Trophoblast cell (in vitro differentiated cells and primary cell): Measurements from ENCODE around the gene DNAI2.

Source experiments
- DNase-seq, 2 donors: peaks; one replicate each; pipeline ENCODE4 v3.0.0-alpha.2; 2016
- H2AFZ ChIP-seq: 2 replicates; pipeline ENCODE4 v1.6.1; 2013; ENCODE audit warnings: low read length, moderate library complexity, mild to moderate bottlenecking; ENCODE audit not compliant: insufficient read depth, poor library complexity
- H2AK5ac ChIP-seq: 2 replicates; pipeline ENCODE4 v1.6.1; 2013; ENCODE audit warnings: mild to moderate bottlenecking, low read length
- H2BK120ac ChIP-seq: 2 replicates; pipeline ENCODE4 v1.6.1; 2013; ENCODE audit warnings: low read length, mild to moderate bottlenecking, moderate library complexity; ENCODE audit not compliant: insufficient read depth, poor library complexity
- H2BK12ac ChIP-seq: 2 replicates; pipeline ENCODE4 v1.6.1; 2013; ENCODE audit warnings: mild to moderate bottlenecking, low read length, moderate library complexity
- H2BK5ac ChIP-seq: 2 replicates; pipeline ENCODE4 v1.6.1; 2013; ENCODE audit warnings: low read length, low read depth, moderate library complexity, mild to moderate bottlenecking; ENCODE audit not compliant: poor library complexity
- H3K14ac ChIP-seq: 2 replicates; pipeline ENCODE4 v1.6.1; 2013; ENCODE audit warnings: mild to moderate bottlenecking, low read length
- H3K18ac ChIP-seq: 2 replicates; pipeline ENCODE4 v1.6.1; 2013; ENCODE audit warnings: mild to moderate bottlenecking, low read length
- H3K23ac ChIP-seq: 2 replicates; pipeline ENCODE4 v1.6.1; 2013; ENCODE audit warnings: low read length
- H3K27ac ChIP-seq: 2 replicates; pipeline ENCODE4 v1.5.1; 2013; ENCODE audit warnings: low read depth, mild to moderate bottlenecking, inconsistent platforms, low read length, moderate library complexity
- H3K27me3 ChIP-seq: 2 replicates; pipeline ENCODE4 v1.6.1; 2013; ENCODE audit warnings: inconsistent platforms, mild to moderate bottlenecking, low read length, moderate library complexity; ENCODE audit not compliant: insufficient read depth
- H3K36me3 ChIP-seq, 2 experiments: 1 replicate in 1 of 2; 2 replicates in 1 of 2; pipeline ENCODE4 v1.6.1; 2013; ENCODE audit warnings: low read length in 2 of 2, mild to moderate bottlenecking in 2 of 2, moderate library complexity in 1 of 2; ENCODE audit not compliant: insufficient read depth in 2 of 2, control insufficient read depth in 1 of 2
- H3K4ac ChIP-seq: 2 replicates; pipeline ENCODE4 v1.6.1; 2013; ENCODE audit warnings: low read depth, mild to moderate bottlenecking, low read length, moderate library complexity
- H3K4me1 ChIP-seq, 2 experiments: 1 replicate in 1 of 2; 2 replicates in 1 of 2; pipeline ENCODE4 v1.6.1; 2013; ENCODE audit warnings: low read length in 2 of 2, mild to moderate bottlenecking in 2 of 2, moderate library complexity in 1 of 2; ENCODE audit not compliant: insufficient read depth in 2 of 2, control insufficient read depth in 1 of 2
- H3K4me2 ChIP-seq: 2 replicates; pipeline ENCODE4 v1.6.1; 2013; ENCODE audit warnings: inconsistent platforms, mild to moderate bottlenecking, low read length, moderate library complexity
- H3K4me3 ChIP-seq: 2 replicates; pipeline ENCODE4 v1.5.1; 2013; ENCODE audit warnings: mild to moderate bottlenecking, low read depth, low read length, inconsistent platforms
- H3K79me1 ChIP-seq: one replicate; pipeline ENCODE4 v1.6.1; 2013; ENCODE audit warnings: low read length
- H3K79me2 ChIP-seq: 2 replicates; pipeline ENCODE4 v1.6.1; 2013; ENCODE audit warnings: low read length, mild to moderate bottlenecking; ENCODE audit not compliant: control insufficient read depth, insufficient read depth, poor library complexity
- H3K9ac ChIP-seq: 2 replicates; pipeline ENCODE4 v1.6.1; 2013; ENCODE audit warnings: mild to moderate bottlenecking, low read length
- H3K9me3 ChIP-seq: 2 replicates; pipeline ENCODE4 v1.6.1; 2013; ENCODE audit warnings: low read depth, mild to moderate bottlenecking, control low read depth, inconsistent platforms, low read length; ENCODE audit not compliant: insufficient read depth
- H4K12ac ChIP-seq: 2 replicates; pipeline ENCODE4 v1.6.1; 2013; ENCODE audit warnings: low read depth, mild to moderate bottlenecking, low read length, moderate library complexity
- H4K8ac ChIP-seq: 2 replicates; pipeline ENCODE4 v1.6.1; 2013; ENCODE audit warnings: low read depth, mild to moderate bottlenecking, low read length, moderate library complexity
- H4K91ac ChIP-seq: one replicate; pipeline ENCODE4 v1.6.1; 2013; ENCODE audit warnings: low read depth, mild to moderate bottlenecking, low read length, moderate library complexity
- WGBS: extraction: QIAGEN DNeasy Blood & Tissue Kit; methylation state at CpG from one replicate; pipeline ENCODE4 v1.1.7; 2013; ENCODE audit warnings: missing lambda C conversion rate; ENCODE audit not compliant: insufficient read length, insufficient coverage; ENCODE audit errors: extremely low coverage; 5-methylcytosine and 5-hydroxymethylcytosine counted together

Gene DNAI2

DNA sequence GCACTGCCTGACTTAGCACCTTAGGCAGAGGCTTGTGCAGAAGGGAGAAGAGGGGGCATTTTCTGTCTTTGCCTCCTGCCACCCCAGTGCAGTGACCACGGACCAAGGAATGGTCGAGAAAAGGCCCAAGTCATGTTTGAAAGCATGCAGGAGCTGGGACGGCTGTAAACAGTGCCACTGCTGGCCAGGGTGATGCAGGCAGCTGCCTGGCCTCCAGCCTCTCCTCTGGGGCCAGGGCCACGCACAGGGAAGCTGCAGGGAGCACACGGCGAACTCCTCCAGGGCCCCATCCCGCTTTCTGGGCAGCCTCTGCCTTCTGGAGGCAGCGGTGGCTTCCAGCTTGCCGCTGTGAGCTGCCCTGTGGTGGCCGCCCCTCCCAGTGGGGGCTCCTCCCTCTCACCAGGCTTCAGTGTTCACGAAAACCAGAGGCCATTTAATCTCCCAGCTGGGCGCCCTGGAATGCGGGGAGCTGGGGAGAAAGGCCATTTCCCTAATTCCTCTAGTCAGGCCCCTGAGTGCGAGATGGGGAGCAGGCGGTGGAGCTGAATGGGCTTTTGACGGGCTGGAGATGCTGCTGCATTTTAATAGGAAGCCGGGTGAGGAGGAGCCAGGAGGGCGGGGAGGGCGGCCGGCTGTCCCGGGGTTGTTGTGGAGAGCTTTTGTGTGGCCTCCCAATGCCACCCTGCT, 28.7 kb upstream of the DNAI2 start:
- no CpG with 5 or more reads among the region's 21 CpGs for WGBS

DNA sequence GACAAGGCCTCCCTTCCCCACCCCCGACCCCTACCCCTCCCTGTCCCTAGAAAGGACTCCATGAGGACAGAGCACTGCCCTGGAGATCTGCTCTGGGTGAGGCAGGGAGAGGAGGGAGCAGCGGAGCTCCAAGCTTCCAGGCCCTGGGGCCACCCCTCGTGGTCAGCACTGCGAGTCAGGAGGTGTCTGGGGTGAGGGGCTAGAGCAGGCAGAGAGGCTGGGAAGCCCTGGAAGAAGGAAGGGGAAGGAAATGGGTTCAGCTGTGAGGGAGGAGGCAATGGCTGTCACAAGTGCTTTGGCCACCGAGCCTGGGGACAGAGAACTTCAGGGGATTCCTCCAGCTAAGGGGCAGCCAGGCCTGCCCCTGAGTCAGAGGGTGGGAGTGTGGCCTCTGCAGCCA, 28.2 kb upstream of the DNAI2 start:
- no peaks in the 10 kb centered on the region for H3K4me1 ChIP-seq
- H2AFZ ChIP-seq, result no peak overlapping the region
- no peak overlapping the region for H3K4me3 ChIP-seq
- H3K79me2 ChIP-seq, result no peaks in the 10 kb centered on the region
- H2AK5ac ChIP-seq, result no peak overlapping the region
- peaks cover 2% of the 10 kb centered on the region for H3K9me3 ChIP-seq
- no peak overlapping the region for H3K23ac ChIP-seq
- H4K12ac ChIP-seq, result no peak overlapping the region
- no peak overlapping the region for H3K9ac ChIP-seq
- no peak overlapping the region for H2BK120ac ChIP-seq
- no peak overlapping the region for H3K14ac ChIP-seq
- no peak overlapping the region for H3K4me2 ChIP-seq
- no peak overlapping the region for H3K18ac ChIP-seq
- H3K36me3 ChIP-seq, result no peaks in the 10 kb centered on the region
- no peaks in the 10 kb centered on the region for H3K79me1 ChIP-seq
- WGBS, result no CpG with 5 or more reads among the region's 5 CpGs
- no peak overlapping the region for H3K4ac ChIP-seq
- H3K27ac ChIP-seq, result no peak overlapping the region
- no peak overlapping the region for H2BK5ac ChIP-seq
- H4K8ac ChIP-seq, result no peak overlapping the region
- H3K27me3 ChIP-seq, result no peaks in the 10 kb centered on the region
- no peak for DNase-seq
- no peak overlapping the region for H4K91ac ChIP-seq
- no peak overlapping the region for H2BK12ac ChIP-seq

More for the DNA sequence above, 28.7 kb upstream of the DNAI2 start:
- Histone ChIP-seq H4K8ac (no peak overlapping the region), H3K79me2 (no peaks in the 10 kb centered on the region), H3K9me3 (peaks cover 2% of the 10 kb centered on the region), H4K12ac (no peak overlapping the region), H3K27me3 (no peaks in the 10 kb centered on the region), H3K4me3 (no peak overlapping the region), H3K4me2 (no peak overlapping the region), H3K18ac (no peak overlapping the region), H2BK12ac (no peak overlapping the region), H3K23ac (no peak overlapping the region), H2BK120ac (no peak overlapping the region), H3K9ac (no peak overlapping the region), H3K4ac (no peak overlapping the region), H3K79me1 (no peaks in the 10 kb centered on the region), H4K91ac (no peak overlapping the region), H2BK5ac (no peak overlapping the region), H2AFZ (no peak overlapping the region), H3K36me3 (no peaks in the 10 kb centered on the region), H2AK5ac (no peak overlapping the region), H3K4me1 (no peaks in the 10 kb centered on the region), H3K27ac (no peak overlapping the region), H3K14ac (no peak overlapping the region)
- DNase-seq, result no peak

DNA sequence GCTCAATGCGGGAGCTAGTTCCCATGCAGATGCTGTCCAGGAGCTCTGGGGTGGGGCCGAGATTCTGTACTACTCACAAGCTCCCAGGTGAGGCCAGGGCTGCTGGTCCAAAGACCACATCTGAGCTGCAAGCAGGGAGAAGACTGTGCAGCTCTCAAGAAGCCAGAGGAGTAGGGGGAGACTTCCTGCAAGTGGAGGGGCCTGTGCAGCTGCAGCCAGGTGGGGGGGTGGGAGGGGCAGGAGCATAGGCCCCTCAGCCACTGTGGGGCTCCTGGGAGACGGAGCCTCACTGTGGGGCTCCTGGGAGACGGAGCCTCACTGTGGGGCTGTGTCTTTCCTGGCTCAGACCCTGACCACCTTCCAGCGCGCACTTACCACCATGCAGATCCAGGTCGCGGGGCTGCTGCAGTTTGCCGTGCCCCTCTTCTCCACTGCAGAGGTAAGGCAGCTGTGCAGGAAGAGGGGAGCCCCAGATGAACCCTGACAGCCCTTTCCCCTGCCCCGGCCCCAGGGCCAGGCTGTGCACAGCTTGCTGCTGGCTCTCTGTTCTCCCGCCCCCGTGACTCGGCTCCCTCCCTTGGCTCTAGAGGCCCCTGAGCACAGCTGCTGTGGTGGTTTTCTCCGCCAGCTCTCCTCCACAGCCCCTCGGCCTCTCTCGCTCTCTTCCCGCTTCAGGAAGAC, 24.3 kb upstream of the DNAI2 start:
- H2AFZ ChIP-seq, result no peak overlapping the region
- no peak overlapping the region for H3K18ac ChIP-seq
- no peak overlapping the region for H3K23ac ChIP-seq
- no peak overlapping the region for H2AK5ac ChIP-seq
- WGBS, result no CpG with 5 or more reads among the region's 17 CpGs
- H3K9me3 ChIP-seq, result peaks cover 5% of the 10 kb centered on the region
- no peak overlapping the region for H3K4me2 ChIP-seq
- DNase-seq, result no peak
- H3K4me3 ChIP-seq, result no peak overlapping the region
- H3K27me3 ChIP-seq, result no peaks in the 10 kb centered on the region
- H3K4me1 ChIP-seq, result peaks cover 0 to 2% of the 10 kb centered on the region in 2 experiments
- no peak overlapping the region for H2BK12ac ChIP-seq
- H3K36me3 ChIP-seq, result no peaks in the 10 kb centered on the region
- no peak overlapping the region for H4K12ac ChIP-seq
- H3K14ac ChIP-seq, result no peak overlapping the region
- H2BK5ac ChIP-seq, result no peak overlapping the region
- no peak overlapping the region for H3K27ac ChIP-seq
- H4K91ac ChIP-seq, result no peak overlapping the region
- H3K4ac ChIP-seq, result no peak overlapping the region
- H2BK120ac ChIP-seq, result no peak overlapping the region
- no peak overlapping the region for H4K8ac ChIP-seq
- no peak overlapping the region for H3K9ac ChIP-seq
- no peaks in the 10 kb centered on the region for H3K79me2 ChIP-seq
- no peaks in the 10 kb centered on the region for H3K79me1 ChIP-seq

DNA sequence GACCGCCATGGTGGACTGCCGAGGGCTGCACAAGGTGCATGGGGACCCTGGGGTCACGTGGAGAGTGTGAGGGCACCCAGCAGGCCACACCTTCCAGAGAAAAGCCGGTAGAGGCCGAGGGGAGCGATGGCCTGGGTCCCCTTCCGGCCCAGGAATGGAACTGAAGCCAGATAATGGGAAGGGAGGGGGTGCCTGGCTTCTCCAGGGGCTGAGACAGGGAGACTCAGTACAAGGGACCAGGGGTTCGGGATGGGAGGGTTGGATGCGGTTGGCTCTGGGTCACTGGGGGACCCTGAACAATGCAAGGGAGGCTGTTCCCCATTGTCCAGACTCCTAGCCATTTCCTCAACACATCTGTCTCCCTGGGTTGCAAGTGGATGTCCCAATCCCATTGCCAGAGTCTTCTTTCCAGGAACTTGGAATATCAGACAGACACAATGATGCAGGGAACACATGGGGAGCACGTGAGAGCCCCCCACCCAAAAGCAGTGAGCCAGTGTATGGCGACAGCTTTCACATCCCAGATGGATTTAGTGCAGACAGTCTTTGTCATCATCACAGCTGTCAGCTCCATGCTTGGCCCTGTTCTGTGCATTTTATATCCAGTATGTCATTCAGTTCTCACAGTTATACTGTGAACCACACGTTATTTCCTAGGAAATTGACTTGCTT, 23.6 kb upstream of the DNAI2 start:
- no peak overlapping the region for H3K14ac ChIP-seq
- no CpG with 5 or more reads among the region's 12 CpGs for WGBS

More for the DNA sequence above, 23.6 kb upstream of the DNAI2 start:
- Histone ChIP-seq H2AK5ac (no peak overlapping the region), H3K4me2 (no peak overlapping the region), H3K18ac (no peak overlapping the region), H3K9ac (no peak overlapping the region), H3K79me1 (no peaks in the 10 kb centered on the region), H4K8ac (no peak overlapping the region), H2BK12ac (no peak overlapping the region), H3K4ac (no peak overlapping the region), H3K36me3 (no peaks in the 10 kb centered on the region), H4K91ac (no peak overlapping the region), H2BK120ac (no peak overlapping the region), H3K4me1 (peaks cover 0 to 2% of the 10 kb centered on the region in 2 experiments), H2AFZ (no peak overlapping the region), H3K27me3 (no peaks in the 10 kb centered on the region), H3K9me3 (peaks cover 5% of the 10 kb centered on the region), H3K27ac (no peak overlapping the region), H3K79me2 (no peaks in the 10 kb centered on the region), H2BK5ac (no peak overlapping the region), H3K23ac (no peak overlapping the region), H4K12ac (no peak overlapping the region), H3K4me3 (no peak overlapping the region)
- DNase-seq, result no peak
